ENCODE data around the gene BIN1. TPM values are rescaled to one million over a fixed set of nuclear protein-coding genes. Genes with fewer than 3 reads are reported as not detected.

The BIN1 gene
- total RNA-seq, 1 experiment from 2014 or later = 198 TPM

DNA sequence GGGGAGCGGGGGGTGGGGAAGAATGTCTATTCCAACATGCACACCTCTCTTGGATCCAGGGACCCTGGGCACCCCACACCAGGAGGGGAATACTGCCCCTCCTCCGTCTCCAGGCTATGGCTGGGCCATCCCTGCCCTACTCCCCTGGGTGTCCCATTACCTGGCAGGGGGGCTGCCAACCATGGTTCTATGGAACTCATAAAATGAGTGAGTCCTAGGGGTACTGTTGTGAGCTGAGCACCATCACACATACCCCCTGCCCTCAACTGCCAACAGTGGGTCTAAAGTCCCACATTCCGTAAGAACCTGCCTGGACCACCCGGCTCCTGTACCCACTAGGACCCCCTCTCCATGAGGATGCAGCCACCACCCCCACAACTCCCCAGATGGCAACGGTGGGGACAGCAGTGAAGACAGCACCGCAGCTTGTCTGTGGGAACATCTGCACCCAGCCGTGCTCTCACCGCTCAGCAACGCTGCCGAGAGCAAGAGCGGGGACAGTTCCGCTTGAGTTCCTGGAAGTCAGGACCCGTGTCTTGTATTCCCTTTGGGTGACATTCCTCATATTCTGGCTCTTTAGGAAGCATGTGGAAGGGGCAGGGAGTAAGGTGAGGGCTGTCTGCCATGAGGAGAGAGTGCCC lies 41.5 kb downstream of the BIN1 start:
- no TSS peak for BruUV-seq (replicated peaks)
- ChIA-PET CTCF (interaction anchor here (0.6 kb wide), 1 partner anchor 31 kb away, joined by 4 read pairs; no protein-coding TSS in a partner anchor), POLR2A (no interaction called here)
- Mint-ChIP-seq H3K4me3 (ENCODE audit: unreplicated experiment) (no peak overlapping the region), H3K9me3 (ENCODE audit: unreplicated experiment) (no peaks in the 10 kb centered on the region), H3K36me3 (ENCODE audit: insufficient read depth, unreplicated experiment) (peaks cover 72% of the 10 kb centered on the region), H3K27me3 (ENCODE audit: insufficient read depth, unreplicated experiment) (no peaks in the 10 kb centered on the region), H3K27ac (ENCODE audit: unreplicated experiment) (peak overlapping the region; percentile 57), H3K4me1 (ENCODE audit: low read depth, unreplicated experiment) (peaks cover 6% of the 10 kb centered on the region)
- H3K36me3 ChIP-seq (ENCODE audit: control insufficient read depth, insufficient read depth, low read length) = peaks cover 14% of the 10 kb centered on the region
- H3K4me3 ChIP-seq (ENCODE audit: low read depth, low read length) = no peak overlapping the region
- intact Hi-C loops (cut with micrococcal nuclease; ENCODE audit: unreplicated experiment) = loop anchor here (5.0 kb wide), 1 partner anchor 92 kb away; no protein-coding TSS in a partner anchor
- no peaks in the 10 kb centered on the region for H3K27me3 ChIP-seq (replicated peaks; ENCODE audit: control insufficient read depth, insufficient read depth, low read length)
- TF ChIP-seq, protein P1, sequence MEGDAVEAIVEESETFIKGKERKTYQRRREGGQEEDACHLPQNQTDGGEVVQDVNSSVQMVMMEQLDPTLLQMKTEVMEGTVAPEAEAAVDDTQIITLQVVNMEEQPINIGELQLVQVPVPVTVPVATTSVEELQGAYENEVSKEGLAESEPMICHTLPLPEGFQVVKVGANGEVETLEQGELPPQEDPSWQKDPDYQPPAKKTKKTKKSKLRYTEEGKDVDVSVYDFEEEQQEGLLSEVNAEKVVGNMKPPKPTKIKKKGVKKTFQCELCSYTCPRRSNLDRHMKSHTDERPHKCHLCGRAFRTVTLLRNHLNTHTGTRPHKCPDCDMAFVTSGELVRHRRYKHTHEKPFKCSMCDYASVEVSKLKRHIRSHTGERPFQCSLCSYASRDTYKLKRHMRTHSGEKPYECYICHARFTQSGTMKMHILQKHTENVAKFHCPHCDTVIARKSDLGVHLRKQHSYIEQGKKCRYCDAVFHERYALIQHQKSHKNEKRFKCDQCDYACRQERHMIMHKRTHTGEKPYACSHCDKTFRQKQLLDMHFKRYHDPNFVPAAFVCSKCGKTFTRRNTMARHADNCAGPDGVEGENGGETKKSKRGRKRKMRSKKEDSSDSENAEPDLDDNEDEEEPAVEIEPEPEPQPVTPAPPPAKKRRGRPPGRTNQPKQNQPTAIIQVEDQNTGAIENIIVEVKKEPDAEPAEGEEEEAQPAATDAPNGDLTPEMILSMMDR (IDR thresholded peaks at IDR 0.05; ENCODE audit: insufficient read depth in 1 of 2, low read depth in 1 of 2, low read length in 1 of 2, severe bottlenecking in 1 of 2, unreplicated experiment in 1 of 2) = no peak
- no peaks in the 10 kb centered on the region for H3K9me3 ChIP-seq
- no peak for DNase-seq
- H3K4me1 ChIP-seq = peaks cover 24% of the 10 kb centered on the region

GRCh38 chr2:127064642-127065250 lies 42.2 kb downstream of the BIN1 start:
- peaks cover 12% of the 10 kb centered on the region for H3K36me3 ChIP-seq (ENCODE audit: control insufficient read depth, insufficient read depth, low read length)
- no peak overlapping the region for H3K4me3 Mint-ChIP-seq (ENCODE audit: unreplicated experiment)
- ChIA-PET POLR2A (no interaction called here), CTCF (interaction anchor here (0.6 kb wide), 2 partner anchors 32 to 1016 kb away, joined by 3 to 4 read pairs; no protein-coding TSS in a partner anchor)
- peak overlapping the region; percentile 19 for H3K27ac Mint-ChIP-seq (ENCODE audit: unreplicated experiment)
- H3K9me3 ChIP-seq = no peaks in the 10 kb centered on the region
- H3K4me1 ChIP-seq = peaks cover 24% of the 10 kb centered on the region
- peaks cover 73% of the 10 kb centered on the region for H3K36me3 Mint-ChIP-seq (ENCODE audit: insufficient read depth, unreplicated experiment)
- peaks cover 6% of the 10 kb centered on the region for H3K4me1 Mint-ChIP-seq (ENCODE audit: low read depth, unreplicated experiment)
- no peaks in the 10 kb centered on the region for H3K27me3 ChIP-seq (replicated peaks; ENCODE audit: control insufficient read depth, insufficient read depth, low read length)
- peak; percentile 60 to 73 for DNase-seq
- no peak overlapping the region for H3K4me3 ChIP-seq (ENCODE audit: low read depth, low read length)
- H3K9me3 Mint-ChIP-seq (ENCODE audit: unreplicated experiment) = no peaks in the 10 kb centered on the region
- intact Hi-C loops (cut with micrococcal nuclease; ENCODE audit: unreplicated experiment) = loop anchor here (5.0 kb wide), 1 partner anchor 93 kb away; no protein-coding TSS in a partner anchor
- no peaks in the 10 kb centered on the region for H3K27me3 Mint-ChIP-seq (ENCODE audit: insufficient read depth, unreplicated experiment)
- TF ChIP-seq, protein P1 (IDR thresholded peaks at IDR 0.05; ENCODE audit: insufficient read depth in 1 of 2, low read depth in 1 of 2, low read length in 1 of 2, severe bottlenecking in 1 of 2, unreplicated experiment in 1 of 2) = no peak
- BruUV-seq (replicated peaks) = no TSS peak

DNA sequence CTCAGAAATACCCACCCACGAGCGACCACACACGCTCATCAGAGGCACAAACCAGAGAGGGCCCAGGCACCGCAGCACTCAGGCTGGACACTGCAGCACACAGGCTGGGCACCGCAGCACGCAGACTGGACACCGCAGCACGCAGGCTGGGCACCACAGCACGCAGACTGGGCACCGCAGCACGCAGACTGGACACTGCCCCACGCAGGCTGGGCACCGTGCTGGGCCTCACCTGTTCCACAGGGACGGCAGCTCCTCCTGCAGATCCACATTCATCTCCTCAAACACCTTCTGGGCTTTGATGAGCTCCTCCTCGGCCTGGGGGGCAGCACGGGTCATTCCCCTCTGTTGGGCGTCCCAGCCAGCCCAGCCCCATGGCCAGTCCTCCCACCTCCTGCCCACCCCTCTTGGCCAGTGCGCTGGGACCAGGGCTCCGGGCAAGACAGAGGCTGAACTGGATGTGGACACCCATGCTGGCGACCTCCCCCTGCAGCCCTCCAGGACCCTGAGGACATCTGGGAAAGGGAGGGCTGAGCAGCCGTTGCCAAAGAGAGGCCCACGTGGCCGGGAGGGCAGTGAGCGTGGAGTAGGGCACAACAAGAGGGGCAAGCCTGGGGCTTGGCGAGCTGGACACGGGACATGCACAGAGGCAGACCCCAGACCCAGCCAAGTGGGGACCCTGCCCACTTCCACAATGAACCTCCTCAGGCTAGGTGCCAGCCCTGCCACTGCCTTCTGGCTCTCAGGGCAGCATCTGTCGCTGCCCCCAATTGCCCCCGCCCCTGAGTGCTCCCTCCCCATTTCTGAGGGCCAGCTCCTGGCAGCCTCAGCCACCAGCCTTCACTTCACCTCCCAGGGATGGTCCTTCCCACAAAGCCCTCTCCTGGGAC lies 43.0 kb downstream of the BIN1 start:
- H3K27ac Mint-ChIP-seq (ENCODE audit: unreplicated experiment) = peak overlapping the region; percentile 19
- no TSS peak for BruUV-seq (replicated peaks)
- TF ChIP-seq, protein P1 (IDR thresholded peaks at IDR 0.05; ENCODE audit: insufficient read depth in 1 of 2, low read depth in 1 of 2, low read length in 1 of 2, severe bottlenecking in 1 of 2, unreplicated experiment in 1 of 2) = no peak
- H3K9me3 Mint-ChIP-seq (ENCODE audit: unreplicated experiment) = no peaks in the 10 kb centered on the region
- Histone ChIP-seq H3K27me3 (replicated peaks; ENCODE audit: control insufficient read depth, insufficient read depth, low read length) (no peaks in the 10 kb centered on the region), H3K9me3 (no peaks in the 10 kb centered on the region), H3K4me1 (peaks cover 24% of the 10 kb centered on the region), H3K36me3 (ENCODE audit: control insufficient read depth, insufficient read depth, low read length) (peaks cover 11% of the 10 kb centered on the region), H3K4me3 (ENCODE audit: low read depth, low read length) (no peak overlapping the region)
- POLR2A ChIA-PET = no interaction called here
- H3K36me3 Mint-ChIP-seq (ENCODE audit: insufficient read depth, unreplicated experiment) = peaks cover 73% of the 10 kb centered on the region
- H3K4me1 Mint-ChIP-seq (ENCODE audit: low read depth, unreplicated experiment) = peaks cover 6% of the 10 kb centered on the region
- CTCF ChIA-PET = interaction anchor here (0.6 kb wide), 1 partner anchor 1017 kb away, joined by 3 read pairs; no protein-coding TSS in a partner anchor
- no peaks in the 10 kb centered on the region for H3K27me3 Mint-ChIP-seq (ENCODE audit: insufficient read depth, unreplicated experiment)
- no peak for DNase-seq
- intact Hi-C loops (cut with micrococcal nuclease; ENCODE audit: unreplicated experiment) = no loop called here
- H3K4me3 Mint-ChIP-seq (ENCODE audit: unreplicated experiment) = no peak overlapping the region

Measured in Caco-2 (cell line).